PFSK-1 (cell line): ENCODE measurements around the gene NLGN2.

Experiments used
- FOXP2 ChIP-seq: optimal IDR thresholded peaks from 2 replicates; pipeline ENCODE3; 2011; ENCODE audit warnings: borderline replicate concordance, control low read depth, inconsistent platforms; ENCODE audit not compliant: insufficient read depth; ENCODE audit errors: extremely low read length, extremely low read depth
- POLR2AphosphoS5 ChIP-seq: IDR thresholded peaks from 2 replicates; pipeline ENCODE4 v1.6.1; 2012; ENCODE audit warnings: low read depth, mild to moderate bottlenecking, control low read depth, low read length, moderate library complexity
- SIN3A ChIP-seq: IDR thresholded peaks from 2 replicates; pipeline ENCODE4 v1.6.1; 2012; ENCODE audit warnings: mild to moderate bottlenecking, low read length, moderate library complexity, borderline replicate concordance; ENCODE audit not compliant: insufficient read depth
- TAF1 ChIP-seq: IDR thresholded peaks from 2 replicates; pipeline ENCODE4 v1.6.1; 2012; ENCODE audit warnings: low read length, control low read depth, borderline replicate concordance; ENCODE audit not compliant: insufficient read depth
- TF ChIP-seq, protein P1 (sequence below), 2 experiments: IDR thresholded peaks; 2 replicates each; pipeline versions ENCODE4 v1.6.1 to v1.8.0; 2011 to 2012; ENCODE audit warnings: low read depth in 2 of 2, low read length in 2 of 2, control low read depth in 1 of 2, inconsistent platforms in 1 of 2, mild to moderate bottlenecking in 1 of 2, moderate library complexity in 1 of 2; ENCODE audit not compliant: insufficient read depth in 1 of 2

NLGN2 gene

GRCh38 chr17:7444682-7445618, 37.3 kb downstream of the NLGN2 start, which contains the start of gene CHRNB1:
Gene CHRNB1 (plus strand): TSS chr17:7445061. CDS start chr17:7445128, 67 bp downstream.
- no peak for TF ChIP-seq POLR2AphosphoS5
- TF ChIP-seq SIN3A = no peak
- TF ChIP-seq TAF1 = no peak
- TF ChIP-seq, protein P1, sequence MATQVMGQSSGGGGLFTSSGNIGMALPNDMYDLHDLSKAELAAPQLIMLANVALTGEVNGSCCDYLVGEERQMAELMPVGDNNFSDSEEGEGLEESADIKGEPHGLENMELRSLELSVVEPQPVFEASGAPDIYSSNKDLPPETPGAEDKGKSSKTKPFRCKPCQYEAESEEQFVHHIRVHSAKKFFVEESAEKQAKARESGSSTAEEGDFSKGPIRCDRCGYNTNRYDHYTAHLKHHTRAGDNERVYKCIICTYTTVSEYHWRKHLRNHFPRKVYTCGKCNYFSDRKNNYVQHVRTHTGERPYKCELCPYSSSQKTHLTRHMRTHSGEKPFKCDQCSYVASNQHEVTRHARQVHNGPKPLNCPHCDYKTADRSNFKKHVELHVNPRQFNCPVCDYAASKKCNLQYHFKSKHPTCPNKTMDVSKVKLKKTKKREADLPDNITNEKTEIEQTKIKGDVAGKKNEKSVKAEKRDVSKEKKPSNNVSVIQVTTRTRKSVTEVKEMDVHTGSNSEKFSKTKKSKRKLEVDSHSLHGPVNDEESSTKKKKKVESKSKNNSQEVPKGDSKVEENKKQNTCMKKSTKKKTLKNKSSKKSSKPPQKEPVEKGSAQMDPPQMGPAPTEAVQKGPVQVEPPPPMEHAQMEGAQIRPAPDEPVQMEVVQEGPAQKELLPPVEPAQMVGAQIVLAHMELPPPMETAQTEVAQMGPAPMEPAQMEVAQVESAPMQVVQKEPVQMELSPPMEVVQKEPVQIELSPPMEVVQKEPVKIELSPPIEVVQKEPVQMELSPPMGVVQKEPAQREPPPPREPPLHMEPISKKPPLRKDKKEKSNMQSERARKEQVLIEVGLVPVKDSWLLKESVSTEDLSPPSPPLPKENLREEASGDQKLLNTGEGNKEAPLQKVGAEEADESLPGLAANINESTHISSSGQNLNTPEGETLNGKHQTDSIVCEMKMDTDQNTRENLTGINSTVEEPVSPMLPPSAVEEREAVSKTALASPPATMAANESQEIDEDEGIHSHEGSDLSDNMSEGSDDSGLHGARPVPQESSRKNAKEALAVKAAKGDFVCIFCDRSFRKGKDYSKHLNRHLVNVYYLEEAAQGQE (IDR thresholded peaks at IDR 0.05; ENCODE audit: insufficient read depth in 1 of 2, low read depth in 2 of 2, low read length in 2 of 2) = no peak
- TF ChIP-seq FOXP2 = no peak

DNA sequence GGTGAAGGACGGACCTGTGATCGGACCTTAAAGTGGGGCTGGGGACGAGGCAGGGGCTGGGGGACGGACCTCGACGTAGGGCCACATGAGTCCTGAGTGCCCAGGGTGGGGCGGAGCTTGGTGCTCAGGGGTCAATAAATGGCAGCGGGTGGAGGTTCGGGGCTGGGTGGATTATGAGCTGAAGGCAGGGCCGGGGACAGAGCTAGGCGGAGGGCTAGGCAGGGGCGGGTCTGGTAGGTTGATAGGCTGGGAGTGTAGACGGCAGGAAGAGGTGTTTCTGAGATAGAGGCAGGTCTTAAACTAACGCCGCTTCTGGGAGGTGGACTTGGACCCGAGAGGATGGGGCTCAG, 37.9 kb downstream of the NLGN2 start:
- TF ChIP-seq POLR2AphosphoS5 = no peak
- no peak for TF ChIP-seq SIN3A
- TF ChIP-seq, protein P1 (IDR thresholded peaks at IDR 0.05; ENCODE audit: insufficient read depth in 1 of 2, low read depth in 2 of 2, low read length in 2 of 2) = no peak
- TF ChIP-seq FOXP2 = no peak
- TF ChIP-seq TAF1 = no peak

- TF ChIP-seq TAF1 (no peak), POLR2AphosphoS5 (no peak), SIN3A (no peak), FOXP2 (no peak)
- TF ChIP-seq, protein P1 (IDR thresholded peaks at IDR 0.05; ENCODE audit: insufficient read depth in 1 of 2, low read depth in 2 of 2, low read length in 2 of 2) = no peak
These were observed 40.8 kb downstream of the NLGN2 start for GRCh38 chr17:7448461-7448860.

GRCh38 chr17:7459961-7460545, 52.4 kb downstream of the NLGN2 start:
- TF ChIP-seq SIN3A (no peak), FOXP2 (no peak), POLR2AphosphoS5 (no peak), TAF1 (no peak)
- TF ChIP-seq, protein P1 (IDR thresholded peaks at IDR 0.05; ENCODE audit: insufficient read depth in 1 of 2, low read depth in 2 of 2, low read length in 2 of 2) = no peak
